Measurements from ENCODE around the gene MACROD1. TPM values are rescaled to one million over a fixed set of nuclear protein-coding genes. Genes with fewer than 3 reads are reported as not detected.

The MACROD1 gene
- total RNA-seq, 6 experiments from 2014 or later, result 11.8 to 17.0 (median 13.1) TPM

- H3K36me3 Mint-ChIP-seq (ENCODE audit: low read depth), result peaks cover 5% of the 10 kb centered on the region; the same call in 1 of the 2 replicates
- no peak overlapping the region for H3K4me3 Mint-ChIP-seq
- peaks cover 17% of the 10 kb centered on the region for H3K4me1 Mint-ChIP-seq (ENCODE audit: low read depth)
- no peak for DNase-seq
- TF ChIP-seq CTCF (IDR thresholded peaks at IDR 0.05), result 0 out of 2 replicates have a peak, but pooled peaks have one; percentile 32
- peaks cover 16% of the 10 kb centered on the region for H3K27me3 Mint-ChIP-seq (ENCODE audit: insufficient read depth)
- H3K9me3 Mint-ChIP-seq, result no peaks in the 10 kb centered on the region
- H3K27ac Mint-ChIP-seq, result no peak overlapping the region
Measured at GRCh38 chr11:64100360-64100759, 65.6 kb downstream of the MACROD1 start.

GRCh38 chr11:64099436-64099835 lies 66.5 kb downstream of the MACROD1 start:
- Mint-ChIP-seq H3K27me3 (ENCODE audit: insufficient read depth) (peaks cover 14% of the 10 kb centered on the region), H3K4me3 (no peak overlapping the region), H3K36me3 (ENCODE audit: low read depth) (peaks cover 5% of the 10 kb centered on the region; the same call in 1 of the 2 replicates), H3K9me3 (no peaks in the 10 kb centered on the region), H3K4me1 (ENCODE audit: low read depth) (peaks cover 25% of the 10 kb centered on the region), H3K27ac (no peak overlapping the region)
- TF ChIP-seq CTCF (IDR thresholded peaks at IDR 0.05), result no peak
- DNase-seq, result no peak

- H3K36me3 Mint-ChIP-seq (ENCODE audit: low read depth), result peaks cover 5% of the 10 kb centered on the region; the same call in 1 of the 2 replicates
- H3K4me1 Mint-ChIP-seq (ENCODE audit: low read depth), result peaks cover 30% of the 10 kb centered on the region
- no peaks in the 10 kb centered on the region for H3K9me3 Mint-ChIP-seq
- H3K27me3 Mint-ChIP-seq (ENCODE audit: insufficient read depth), result peaks cover 13% of the 10 kb centered on the region
- DNase-seq, result no peak
- no peak for TF ChIP-seq CTCF (IDR thresholded peaks at IDR 0.05)
- no peak overlapping the region for H3K4me3 Mint-ChIP-seq
- no peak overlapping the region for H3K27ac Mint-ChIP-seq
Measured at GRCh38 chr11:64098318-64098831, 67.5 kb downstream of the MACROD1 start.

GRCh38 chr11:64097468-64098317 lies 68.2 kb downstream of the MACROD1 start:
- Mint-ChIP-seq H3K4me3 (no peak overlapping the region), H3K4me1 (ENCODE audit: low read depth) (peaks cover 30% of the 10 kb centered on the region)
- TF ChIP-seq CTCF (IDR thresholded peaks at IDR 0.05), result no peak

GRCh38 chr11:64096835-64097234 lies 69.1 kb downstream of the MACROD1 start:
- DNase-seq, result no peak
- H3K4me1 Mint-ChIP-seq (ENCODE audit: low read depth), result peaks cover 24% of the 10 kb centered on the region
- H3K27ac Mint-ChIP-seq, result no peak overlapping the region
- TF ChIP-seq CTCF (IDR thresholded peaks at IDR 0.05), result no peak
- H3K27me3 Mint-ChIP-seq (ENCODE audit: insufficient read depth), result peaks cover 8% of the 10 kb centered on the region
- H3K36me3 Mint-ChIP-seq (ENCODE audit: low read depth), result peaks cover 5% of the 10 kb centered on the region; the same call in 1 of the 2 replicates
- H3K4me3 Mint-ChIP-seq, result no peak overlapping the region
- H3K9me3 Mint-ChIP-seq, result no peaks in the 10 kb centered on the region

More at GRCh38 chr11:64097468-64098317, 68.2 kb downstream of the MACROD1 start:
- H3K9me3 Mint-ChIP-seq, result no peaks in the 10 kb centered on the region
- no peak for DNase-seq
- H3K27ac Mint-ChIP-seq, result no peak overlapping the region
- peaks cover 12% of the 10 kb centered on the region for H3K27me3 Mint-ChIP-seq (ENCODE audit: insufficient read depth)
- peaks cover 5% of the 10 kb centered on the region; the same call in 1 of the 2 replicates for H3K36me3 Mint-ChIP-seq (ENCODE audit: low read depth)
